Measurements from ENCODE around the gene TCEA3.

TCEA3 gene

GRCh38 chr1:23434260-23434775 lies 9.8 kb upstream of the TCEA3 start:
- Histone ChIP-seq H3K9ac (ENCODE audit: low read depth in 1 of 2, low read length in 2 of 2) (no peak overlapping the region), H3K4me1 (ENCODE audit: control insufficient read depth in 2 of 2, insufficient read depth in 2 of 2, low read length in 2 of 2) (peaks cover 6 to 16% of the 10 kb centered on the region in 2 donors), H3K4me3 (ENCODE audit: low read length in 2 of 2) (no peak overlapping the region), H3K9me3 (ENCODE audit: control insufficient read depth in 2 of 2, low read length in 2 of 2) (no peaks in the 10 kb centered on the region), H3K36me3 (ENCODE audit: control insufficient read depth in 2 of 2, insufficient read depth in 2 of 2, low read length in 2 of 2) (peaks cover 25 to 29% of the 10 kb centered on the region in 2 donors), H3K27me3 (ENCODE audit: control insufficient read depth in 2 of 2, insufficient read depth in 2 of 2, low read length in 2 of 2) (no peaks in the 10 kb centered on the region), H3K27ac (ENCODE audit: low read depth in 2 of 2, low read length in 2 of 2) (no peak overlapping the region)

GRCh38 chr1:23433122-23433521 lies 8.6 kb upstream of the TCEA3 start:
- peaks cover 25 to 35% of the 10 kb centered on the region in 2 donors for H3K36me3 ChIP-seq (ENCODE audit: control insufficient read depth in 2 of 2, insufficient read depth in 2 of 2, low read length in 2 of 2)
- no peak overlapping the region for H3K4me3 ChIP-seq (ENCODE audit: low read length in 2 of 2)
- no peak overlapping the region for H3K27ac ChIP-seq (ENCODE audit: low read depth in 2 of 2, low read length in 2 of 2)
- H3K9ac ChIP-seq (ENCODE audit: low read depth in 1 of 2, low read length in 2 of 2) = no peak overlapping the region
- H3K9me3 ChIP-seq (ENCODE audit: control insufficient read depth in 2 of 2, low read length in 2 of 2) = no peaks in the 10 kb centered on the region
- H3K4me1 ChIP-seq (ENCODE audit: control insufficient read depth in 2 of 2, insufficient read depth in 2 of 2, low read length in 2 of 2) = peaks cover 6 to 16% of the 10 kb centered on the region in 2 donors
- H3K27me3 ChIP-seq (ENCODE audit: control insufficient read depth in 2 of 2, insufficient read depth in 2 of 2, low read length in 2 of 2) = no peaks in the 10 kb centered on the region

- Histone ChIP-seq H3K9ac (ENCODE audit: low read depth in 1 of 2, low read length in 2 of 2) (no peak overlapping the region), H3K27ac (ENCODE audit: low read depth in 2 of 2, low read length in 2 of 2) (no peak overlapping the region), H3K9me3 (ENCODE audit: control insufficient read depth in 2 of 2, low read length in 2 of 2) (no peaks in the 10 kb centered on the region), H3K36me3 (ENCODE audit: control insufficient read depth in 2 of 2, insufficient read depth in 2 of 2, low read length in 2 of 2) (peaks cover 25 to 35% of the 10 kb centered on the region in 2 donors), H3K4me3 (ENCODE audit: low read length in 2 of 2) (no peak overlapping the region), H3K4me1 (ENCODE audit: control insufficient read depth in 2 of 2, insufficient read depth in 2 of 2, low read length in 2 of 2) (peaks cover 10 to 14% of the 10 kb centered on the region in 2 donors), H3K27me3 (ENCODE audit: control insufficient read depth in 2 of 2, insufficient read depth in 2 of 2, low read length in 2 of 2) (no peaks in the 10 kb centered on the region)
Measured at GRCh38 chr1:23431431-23431830, 6.9 kb upstream of the TCEA3 start.

GRCh38 chr1:23430803-23431202 lies 6.3 kb upstream of the TCEA3 start:
- peaks cover 25 to 35% of the 10 kb centered on the region in 2 donors for H3K36me3 ChIP-seq (ENCODE audit: control insufficient read depth in 2 of 2, insufficient read depth in 2 of 2, low read length in 2 of 2)
- peaks cover 8 to 16% of the 10 kb centered on the region in 2 donors for H3K4me1 ChIP-seq (ENCODE audit: control insufficient read depth in 2 of 2, insufficient read depth in 2 of 2, low read length in 2 of 2)
- no peaks in the 10 kb centered on the region for H3K9me3 ChIP-seq (ENCODE audit: control insufficient read depth in 2 of 2, low read length in 2 of 2)
- H3K27ac ChIP-seq (ENCODE audit: low read depth in 2 of 2, low read length in 2 of 2) = no peak overlapping the region
- H3K27me3 ChIP-seq (ENCODE audit: control insufficient read depth in 2 of 2, insufficient read depth in 2 of 2, low read length in 2 of 2) = no peaks in the 10 kb centered on the region
- H3K4me3 ChIP-seq (ENCODE audit: low read length in 2 of 2) = no peak overlapping the region
- no peak overlapping the region for H3K9ac ChIP-seq (ENCODE audit: low read depth in 1 of 2, low read length in 2 of 2)

GRCh38 chr1:23428136-23428905 lies 3.8 kb upstream of the TCEA3 start:
- Histone ChIP-seq H3K27ac (ENCODE audit: low read depth in 2 of 2, low read length in 2 of 2) (no peak overlapping the region), H3K27me3 (ENCODE audit: control insufficient read depth in 2 of 2, insufficient read depth in 2 of 2, low read length in 2 of 2) (no peaks in the 10 kb centered on the region), H3K9me3 (ENCODE audit: control insufficient read depth in 2 of 2, low read length in 2 of 2) (no peaks in the 10 kb centered on the region), H3K36me3 (ENCODE audit: control insufficient read depth in 2 of 2, insufficient read depth in 2 of 2, low read length in 2 of 2) (peaks cover 18 to 34% of the 10 kb centered on the region in 2 donors), H3K9ac (ENCODE audit: low read depth in 1 of 2, low read length in 2 of 2) (no peak overlapping the region), H3K4me1 (ENCODE audit: control insufficient read depth in 2 of 2, insufficient read depth in 2 of 2, low read length in 2 of 2) (peaks cover 13 to 17% of the 10 kb centered on the region in 2 donors), H3K4me3 (ENCODE audit: low read length in 2 of 2) (no peak overlapping the region)

GRCh38 chr1:23427550-23427949 lies 3.0 kb upstream of the TCEA3 start:
- Histone ChIP-seq H3K36me3 (ENCODE audit: control insufficient read depth in 2 of 2, insufficient read depth in 2 of 2, low read length in 2 of 2) (peaks cover 11 to 28% of the 10 kb centered on the region in 2 donors), H3K27ac (ENCODE audit: low read depth in 2 of 2, low read length in 2 of 2) (no peak overlapping the region), H3K4me3 (ENCODE audit: low read length in 2 of 2) (no peak overlapping the region), H3K9ac (ENCODE audit: low read depth in 1 of 2, low read length in 2 of 2) (no peak overlapping the region), H3K9me3 (ENCODE audit: control insufficient read depth in 2 of 2, low read length in 2 of 2) (no peaks in the 10 kb centered on the region), H3K4me1 (ENCODE audit: control insufficient read depth in 2 of 2, insufficient read depth in 2 of 2, low read length in 2 of 2) (peaks cover 21 to 25% of the 10 kb centered on the region in 2 donors), H3K27me3 (ENCODE audit: control insufficient read depth in 2 of 2, insufficient read depth in 2 of 2, low read length in 2 of 2) (no peaks in the 10 kb centered on the region)

GRCh38 chr1:23426828-23427227 lies 2.3 kb upstream of the TCEA3 start:
- no peak overlapping the region for H3K9ac ChIP-seq (ENCODE audit: low read depth in 1 of 2, low read length in 2 of 2)

GRCh38 chr1:23425193-23425494 lies 596 bp upstream of the TCEA3 start:
- peak overlapping the region; percentile 63 to 73 for H3K4me3 ChIP-seq (ENCODE audit: low read length in 2 of 2)
- H3K4me1 ChIP-seq (ENCODE audit: control insufficient read depth in 2 of 2, insufficient read depth in 2 of 2, low read length in 2 of 2) = peaks cover 38 to 45% of the 10 kb centered on the region in 2 donors
- H3K27ac ChIP-seq (ENCODE audit: low read depth in 2 of 2, low read length in 2 of 2) = peak overlapping the region; percentile 86 to 97
- peaks cover 3 to 13% of the 10 kb centered on the region in 2 donors for H3K36me3 ChIP-seq (ENCODE audit: control insufficient read depth in 2 of 2, insufficient read depth in 2 of 2, low read length in 2 of 2)
- H3K9ac ChIP-seq (ENCODE audit: low read depth in 1 of 2, low read length in 2 of 2) = peak overlapping the region; percentile 65 to 92
- no peaks in the 10 kb centered on the region for H3K9me3 ChIP-seq (ENCODE audit: control insufficient read depth in 2 of 2, low read length in 2 of 2)
- no peaks in the 10 kb centered on the region for H3K27me3 ChIP-seq (ENCODE audit: control insufficient read depth in 2 of 2, insufficient read depth in 2 of 2, low read length in 2 of 2)

More at GRCh38 chr1:23426828-23427227, 2.3 kb upstream of the TCEA3 start:
- Histone ChIP-seq H3K4me3 (ENCODE audit: low read length in 2 of 2) (no peak overlapping the region), H3K27me3 (ENCODE audit: control insufficient read depth in 2 of 2, insufficient read depth in 2 of 2, low read length in 2 of 2) (no peaks in the 10 kb centered on the region), H3K4me1 (ENCODE audit: control insufficient read depth in 2 of 2, insufficient read depth in 2 of 2, low read length in 2 of 2) (peaks cover 28 to 32% of the 10 kb centered on the region in 2 donors), H3K27ac (ENCODE audit: low read depth in 2 of 2, low read length in 2 of 2) (peak overlapping the region in 1 of 2 donors; percentile 56), H3K9me3 (ENCODE audit: control insufficient read depth in 2 of 2, low read length in 2 of 2) (no peaks in the 10 kb centered on the region), H3K36me3 (ENCODE audit: control insufficient read depth in 2 of 2, insufficient read depth in 2 of 2, low read length in 2 of 2) (peaks cover 11 to 24% of the 10 kb centered on the region in 2 donors)

GRCh38 chr1:23423415-23424292 lies 894 bp downstream of the TCEA3 start:
- peak overlapping the region; percentile 86 to 97 for H3K27ac ChIP-seq (ENCODE audit: low read depth in 2 of 2, low read length in 2 of 2)
- H3K27me3 ChIP-seq (ENCODE audit: control insufficient read depth in 2 of 2, insufficient read depth in 2 of 2, low read length in 2 of 2) = no peaks in the 10 kb centered on the region
- H3K4me1 ChIP-seq (ENCODE audit: control insufficient read depth in 2 of 2, insufficient read depth in 2 of 2, low read length in 2 of 2) = peaks cover 38 to 45% of the 10 kb centered on the region in 2 donors
- H3K4me3 ChIP-seq (ENCODE audit: low read length in 2 of 2) = peak overlapping the region; percentile 73 to 83
- H3K9ac ChIP-seq (ENCODE audit: low read depth in 1 of 2, low read length in 2 of 2) = peak overlapping the region; percentile 85 to 92
- H3K36me3 ChIP-seq (ENCODE audit: control insufficient read depth in 2 of 2, insufficient read depth in 2 of 2, low read length in 2 of 2) = peaks cover 0 to 6% of the 10 kb centered on the region in 2 donors
- no peaks in the 10 kb centered on the region for H3K9me3 ChIP-seq (ENCODE audit: control insufficient read depth in 2 of 2, low read length in 2 of 2)

- Histone ChIP-seq H3K9me3 (ENCODE audit: control insufficient read depth in 2 of 2, low read length in 2 of 2) (no peaks in the 10 kb centered on the region), H3K4me3 (ENCODE audit: low read length in 2 of 2) (peak overlapping the region; percentile 73 to 83), H3K9ac (ENCODE audit: low read depth in 1 of 2, low read length in 2 of 2) (peak overlapping the region; percentile 81 to 85), H3K27ac (ENCODE audit: low read depth in 2 of 2, low read length in 2 of 2) (peak overlapping the region; percentile 86 to 97), H3K4me1 (ENCODE audit: control insufficient read depth in 2 of 2, insufficient read depth in 2 of 2, low read length in 2 of 2) (peaks cover 38 to 45% of the 10 kb centered on the region in 2 donors), H3K36me3 (ENCODE audit: control insufficient read depth in 2 of 2, insufficient read depth in 2 of 2, low read length in 2 of 2) (peaks cover under 1 to 6% of the 10 kb centered on the region in 2 donors), H3K27me3 (ENCODE audit: control insufficient read depth in 2 of 2, insufficient read depth in 2 of 2, low read length in 2 of 2) (no peaks in the 10 kb centered on the region)
Measured at GRCh38 chr1:23422941-23423340, 1.6 kb downstream of the TCEA3 start.

All from mucosa of rectum (tissue), 2 donors.